ENCODE measurements around the gene M6PR. TPM values are rescaled to one million over a fixed set of nuclear protein-coding genes. Genes with fewer than 3 reads are reported as not detected.

Gene M6PR
- total RNA-seq, 3 donors from 2014 or later, result 118 to 149 (median 138) TPM

DNA sequence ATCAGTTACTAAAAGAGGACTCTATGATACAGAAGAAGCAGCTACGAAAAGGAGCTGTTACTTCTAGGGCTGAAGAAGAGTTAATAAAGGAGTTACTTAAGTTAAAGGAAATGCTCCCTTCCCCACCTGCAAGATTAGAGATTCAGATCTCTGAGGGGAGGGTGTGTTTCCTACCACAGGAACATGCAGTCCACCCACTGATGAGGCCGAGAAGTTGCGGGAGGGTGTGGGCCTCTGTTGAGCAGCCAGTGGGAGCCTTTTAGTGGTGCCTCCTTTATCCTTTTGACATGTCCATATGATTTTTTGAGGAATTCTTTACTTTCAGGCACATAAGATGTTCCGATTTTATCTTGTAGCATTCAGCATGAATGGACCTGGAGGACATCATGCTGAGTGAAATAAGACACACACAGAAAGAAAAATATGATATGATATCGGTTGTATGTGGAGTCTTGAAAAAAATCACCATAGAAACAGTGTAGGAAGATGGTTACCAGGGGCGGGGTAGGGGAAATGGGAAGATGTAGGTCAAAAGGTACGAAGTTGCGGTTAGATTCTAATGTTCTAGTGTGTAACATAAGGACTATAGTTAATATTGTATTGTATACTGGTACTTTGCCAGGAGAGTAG lies 4.4 kb upstream of the M6PR start:
- intact Hi-C loops (cut with DNase I; ENCODE audit: low total_unique reads), result no loop called here
- DNase-seq (ENCODE audit: low spot score in 2 of 2), result no peak
- TF ChIP-seq POLR2AphosphoS5 (IDR thresholded peaks at IDR 0.05) (no peak), POLR2A (IDR thresholded peaks at IDR 0.05) (no peak)
- TF ChIP-seq, protein P1, sequence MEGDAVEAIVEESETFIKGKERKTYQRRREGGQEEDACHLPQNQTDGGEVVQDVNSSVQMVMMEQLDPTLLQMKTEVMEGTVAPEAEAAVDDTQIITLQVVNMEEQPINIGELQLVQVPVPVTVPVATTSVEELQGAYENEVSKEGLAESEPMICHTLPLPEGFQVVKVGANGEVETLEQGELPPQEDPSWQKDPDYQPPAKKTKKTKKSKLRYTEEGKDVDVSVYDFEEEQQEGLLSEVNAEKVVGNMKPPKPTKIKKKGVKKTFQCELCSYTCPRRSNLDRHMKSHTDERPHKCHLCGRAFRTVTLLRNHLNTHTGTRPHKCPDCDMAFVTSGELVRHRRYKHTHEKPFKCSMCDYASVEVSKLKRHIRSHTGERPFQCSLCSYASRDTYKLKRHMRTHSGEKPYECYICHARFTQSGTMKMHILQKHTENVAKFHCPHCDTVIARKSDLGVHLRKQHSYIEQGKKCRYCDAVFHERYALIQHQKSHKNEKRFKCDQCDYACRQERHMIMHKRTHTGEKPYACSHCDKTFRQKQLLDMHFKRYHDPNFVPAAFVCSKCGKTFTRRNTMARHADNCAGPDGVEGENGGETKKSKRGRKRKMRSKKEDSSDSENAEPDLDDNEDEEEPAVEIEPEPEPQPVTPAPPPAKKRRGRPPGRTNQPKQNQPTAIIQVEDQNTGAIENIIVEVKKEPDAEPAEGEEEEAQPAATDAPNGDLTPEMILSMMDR (IDR thresholded peaks at IDR 0.05), result no peak

DNA sequence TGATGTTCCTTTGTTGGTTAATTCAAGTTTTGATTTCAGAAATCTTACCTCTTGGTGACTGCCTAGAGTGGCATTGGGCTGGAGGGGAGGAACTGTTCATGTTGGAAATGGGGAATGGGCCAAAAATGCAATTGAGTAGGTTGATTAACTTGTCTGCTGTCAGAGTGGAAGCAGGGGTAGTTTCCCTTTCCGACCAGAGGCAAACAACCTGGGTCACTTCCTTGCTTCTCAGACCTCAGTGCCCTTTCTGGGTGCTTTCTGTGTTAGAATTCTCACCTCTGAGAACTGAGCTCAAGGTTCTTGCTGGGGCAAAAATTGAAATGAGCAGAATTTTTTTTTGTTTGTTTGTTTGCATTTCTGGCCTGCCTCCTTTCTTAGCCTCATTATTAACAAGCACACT lies 2.3 kb upstream of the M6PR start:
- Histone ChIP-seq H3K27me3 (no peaks in the 10 kb centered on the region), H3K4me1 (peaks cover 0 to 4% of the 10 kb centered on the region in 2 donors), H3K27ac (no peak overlapping the region), H3K9me3 (no peaks in the 10 kb centered on the region), H3K36me3 (no peaks in the 10 kb centered on the region), H3K4me3 (no peak overlapping the region)
- intact Hi-C loops (cut with DNase I; ENCODE audit: low total_unique reads), result no loop called here
- TF ChIP-seq, protein P1 (IDR thresholded peaks at IDR 0.05), result no peak
- TF ChIP-seq POLR2A (IDR thresholded peaks at IDR 0.05) (no peak), POLR2AphosphoS5 (IDR thresholded peaks at IDR 0.05) (no peak)
- no peak for DNase-seq (ENCODE audit: low spot score in 2 of 2)

More for the DNA sequence above, 4.4 kb upstream of the M6PR start:
- Histone ChIP-seq H3K4me1 (no peaks in the 10 kb centered on the region), H3K36me3 (no peaks in the 10 kb centered on the region), H3K4me3 (no peak overlapping the region), H3K27me3 (no peaks in the 10 kb centered on the region), H3K9me3 (no peaks in the 10 kb centered on the region), H3K27ac (no peak overlapping the region)

DNA sequence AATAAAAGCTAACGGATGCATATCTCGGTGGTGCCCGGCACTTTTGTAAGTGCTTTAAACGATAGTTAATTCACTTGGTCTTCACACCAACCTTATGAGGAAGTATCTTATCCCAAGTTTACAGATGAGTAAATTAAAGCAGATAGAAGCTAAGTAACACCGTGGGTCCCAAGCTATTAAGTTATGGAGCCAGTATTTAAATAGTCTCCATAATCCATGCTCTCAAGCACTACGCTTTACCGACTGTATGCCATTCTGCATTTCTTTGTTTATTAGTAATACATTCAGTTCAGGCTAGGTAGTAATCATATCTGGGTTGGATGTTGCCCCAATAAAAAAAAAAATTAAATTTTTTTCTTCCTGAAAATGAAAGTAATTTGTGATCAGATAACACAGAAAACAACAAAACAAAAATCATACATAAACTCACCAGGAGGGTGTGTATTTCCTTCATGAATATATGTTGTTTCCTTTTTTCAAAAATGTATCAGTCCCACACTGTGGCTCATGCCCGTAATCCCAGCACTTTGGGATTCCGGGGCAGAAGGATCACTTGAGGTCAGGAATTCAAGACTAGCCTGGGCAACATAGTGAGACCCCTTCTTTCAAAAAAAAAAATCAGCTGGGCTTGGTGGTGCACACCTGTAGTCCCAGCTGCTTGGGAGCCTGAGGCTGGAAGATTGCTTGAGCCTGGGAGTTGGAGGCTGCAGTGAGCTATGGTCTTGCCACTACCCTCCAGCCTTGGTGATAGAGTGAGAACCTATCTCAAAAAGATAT lies 1.4 kb upstream of the M6PR start:
- no peak for TF ChIP-seq POLR2AphosphoS5 (IDR thresholded peaks at IDR 0.05)
- TF ChIP-seq POLR2A (IDR thresholded peaks at IDR 0.05), result no peak
- TF ChIP-seq, protein P1 (IDR thresholded peaks at IDR 0.05), result no peak
- Histone ChIP-seq H3K36me3 (no peaks in the 10 kb centered on the region), H3K27me3 (no peaks in the 10 kb centered on the region), H3K4me1 (peaks cover 0 to 4% of the 10 kb centered on the region in 2 donors), H3K27ac (peak overlapping the region; percentile 98 to 99), H3K4me3 (peak overlapping the region; percentile 65 to 85 (median 83)), H3K9me3 (no peaks in the 10 kb centered on the region)
- DNase-seq (ENCODE audit: low spot score in 2 of 2), result no peak
- intact Hi-C loops (cut with DNase I; ENCODE audit: low total_unique reads), result no loop called here

DNA sequence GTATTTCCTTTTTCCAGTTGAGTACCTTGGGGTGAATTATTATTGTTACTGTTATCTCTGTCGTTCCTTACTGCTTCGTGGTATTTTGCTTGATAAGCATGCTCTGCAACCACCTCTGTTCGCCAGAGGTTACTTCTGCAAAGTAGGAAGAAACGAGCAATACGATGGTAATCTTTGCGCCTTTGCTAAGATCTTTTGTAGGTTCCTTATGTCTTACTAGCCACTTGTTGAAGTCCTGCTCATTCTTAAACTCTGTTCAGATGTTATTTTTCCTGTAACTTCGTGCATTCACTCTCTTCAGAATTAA lies 729 bp upstream of the M6PR start:
- TF ChIP-seq POLR2AphosphoS5 (IDR thresholded peaks at IDR 0.05), result no peak
- no peak for TF ChIP-seq POLR2A (IDR thresholded peaks at IDR 0.05)
- TF ChIP-seq, protein P1 (IDR thresholded peaks at IDR 0.05), result no peak
- H3K4me3 ChIP-seq, result peak overlapping the region; percentile 65 to 85 (median 83)
- H3K9me3 ChIP-seq, result no peaks in the 10 kb centered on the region
- H3K27me3 ChIP-seq, result no peaks in the 10 kb centered on the region
- DNase-seq (ENCODE audit: low spot score in 2 of 2), result no peak
- H3K36me3 ChIP-seq, result no peaks in the 10 kb centered on the region
- intact Hi-C loops (cut with DNase I; ENCODE audit: low total_unique reads), result no loop called here
- peaks cover 0 to 4% of the 10 kb centered on the region in 2 donors for H3K4me1 ChIP-seq
- peak overlapping the region; percentile 98 to 99 for H3K27ac ChIP-seq

DNA sequence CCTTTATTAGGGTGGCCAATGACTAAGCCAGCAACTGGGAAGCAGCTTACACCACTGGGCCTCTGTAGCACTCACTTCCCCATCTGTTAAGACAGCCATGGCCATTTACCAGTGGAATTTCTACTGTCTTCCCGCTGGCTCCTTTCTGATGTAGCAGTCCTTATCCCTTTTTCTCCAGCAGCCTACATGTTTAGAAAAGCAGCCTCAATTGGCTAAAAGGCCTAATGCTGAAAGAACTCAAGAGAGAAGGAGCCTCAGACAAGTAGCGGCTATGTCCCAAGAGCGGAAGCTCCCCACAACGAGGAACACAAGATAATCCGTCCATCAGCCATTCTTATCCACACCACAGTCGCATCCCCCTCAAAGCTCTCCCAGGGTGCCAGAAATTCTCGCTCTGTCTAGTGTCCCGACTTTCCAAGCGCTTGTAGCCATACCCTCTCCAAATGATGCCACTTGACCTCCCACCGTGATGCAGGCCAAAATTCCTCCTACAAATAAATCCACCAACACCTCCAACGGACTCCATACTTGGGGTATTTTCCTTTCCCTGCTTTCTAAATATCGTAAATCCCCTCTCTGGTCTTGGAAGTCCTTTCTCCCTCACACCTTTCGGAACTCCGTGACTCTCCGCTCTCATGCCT lies 624 bp downstream of the M6PR start:
- intact Hi-C loops (cut with DNase I; ENCODE audit: low total_unique reads), result no loop called here

More for the DNA sequence above, 624 bp downstream of the M6PR start:
- no peaks in the 10 kb centered on the region for H3K27me3 ChIP-seq
- peak overlapping the region; percentile 65 to 85 (median 83) for H3K4me3 ChIP-seq
- peaks cover 0 to 4% of the 10 kb centered on the region in 2 donors for H3K4me1 ChIP-seq
- H3K9me3 ChIP-seq, result no peaks in the 10 kb centered on the region
- peak overlapping the region; percentile 98 to 99 for H3K27ac ChIP-seq
- no peaks in the 10 kb centered on the region for H3K36me3 ChIP-seq
- no peak for DNase-seq (ENCODE audit: low spot score in 2 of 2)
- TF ChIP-seq POLR2A (IDR thresholded peaks at IDR 0.05) (no peak), POLR2AphosphoS5 (IDR thresholded peaks at IDR 0.05) (no peak)
- TF ChIP-seq, protein P1 (IDR thresholded peaks at IDR 0.05), result no peak

All from breast epithelium (tissue), 4 donors.